SK-N-MC (cell line): Measurements from ENCODE around the gene ZNF862.
"Not testable (repeated sequence)": the region's sequence is repeated elsewhere in the genome, so short reads cannot be mapped to it uniquely, and the experiment has no call there.

Experiments used
- EZH2 ChIP-seq: fragments of 200-600 bp; sonication (generic); IDR thresholded peaks from one replicate; pipeline ENCODE4 v1.6.1; 2017; ENCODE audit warnings: antibody characterized with exemption
- POLR2AphosphoS5 ChIP-seq: IDR thresholded peaks from 2 replicates; pipeline ENCODE4 v1.6.1; 2012; ENCODE audit warnings: mild to moderate bottlenecking, low read depth, low read length, borderline replicate concordance

GRCh38 chr7:149894957-149895356 is 56.8 kb downstream of the ZNF862 start:
- not testable (repeated sequence) for TF ChIP-seq EZH2, POLR2AphosphoS5
